Measurements from ENCODE around the gene SH3TC1.

DNA sequence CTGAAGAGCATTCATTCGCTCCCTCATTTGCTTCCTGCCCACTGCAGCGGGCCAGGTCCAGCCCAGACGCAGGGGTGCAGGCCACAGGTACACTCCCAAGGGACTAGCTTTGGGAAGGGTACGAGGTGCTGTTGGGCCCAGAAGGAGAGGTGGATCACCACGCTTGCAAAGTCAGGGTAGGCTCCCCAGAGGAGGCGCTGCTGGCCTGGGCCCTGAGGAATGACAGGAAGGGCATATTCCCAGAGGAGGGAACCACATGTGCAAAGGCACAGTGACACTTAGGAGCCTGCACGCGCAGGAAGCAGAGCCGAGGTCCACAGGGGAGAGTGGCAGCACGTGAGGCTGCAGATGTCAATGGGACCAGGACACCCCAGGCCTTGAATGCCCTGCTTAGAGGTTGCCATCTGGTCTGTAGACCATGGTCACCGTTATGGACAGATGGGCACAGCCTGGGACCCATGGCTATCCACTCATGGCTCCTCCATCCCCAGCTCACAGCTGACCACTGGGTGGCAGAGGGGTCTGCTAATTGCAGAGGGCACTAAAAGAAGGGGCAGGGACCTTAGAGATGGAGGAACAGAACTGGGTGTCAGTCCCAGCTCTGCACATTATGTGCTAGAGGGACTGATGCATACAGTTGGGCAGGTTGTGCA is 78.4 kb downstream of the SH3TC1 start:
- TF ChIP-seq, protein P1, sequence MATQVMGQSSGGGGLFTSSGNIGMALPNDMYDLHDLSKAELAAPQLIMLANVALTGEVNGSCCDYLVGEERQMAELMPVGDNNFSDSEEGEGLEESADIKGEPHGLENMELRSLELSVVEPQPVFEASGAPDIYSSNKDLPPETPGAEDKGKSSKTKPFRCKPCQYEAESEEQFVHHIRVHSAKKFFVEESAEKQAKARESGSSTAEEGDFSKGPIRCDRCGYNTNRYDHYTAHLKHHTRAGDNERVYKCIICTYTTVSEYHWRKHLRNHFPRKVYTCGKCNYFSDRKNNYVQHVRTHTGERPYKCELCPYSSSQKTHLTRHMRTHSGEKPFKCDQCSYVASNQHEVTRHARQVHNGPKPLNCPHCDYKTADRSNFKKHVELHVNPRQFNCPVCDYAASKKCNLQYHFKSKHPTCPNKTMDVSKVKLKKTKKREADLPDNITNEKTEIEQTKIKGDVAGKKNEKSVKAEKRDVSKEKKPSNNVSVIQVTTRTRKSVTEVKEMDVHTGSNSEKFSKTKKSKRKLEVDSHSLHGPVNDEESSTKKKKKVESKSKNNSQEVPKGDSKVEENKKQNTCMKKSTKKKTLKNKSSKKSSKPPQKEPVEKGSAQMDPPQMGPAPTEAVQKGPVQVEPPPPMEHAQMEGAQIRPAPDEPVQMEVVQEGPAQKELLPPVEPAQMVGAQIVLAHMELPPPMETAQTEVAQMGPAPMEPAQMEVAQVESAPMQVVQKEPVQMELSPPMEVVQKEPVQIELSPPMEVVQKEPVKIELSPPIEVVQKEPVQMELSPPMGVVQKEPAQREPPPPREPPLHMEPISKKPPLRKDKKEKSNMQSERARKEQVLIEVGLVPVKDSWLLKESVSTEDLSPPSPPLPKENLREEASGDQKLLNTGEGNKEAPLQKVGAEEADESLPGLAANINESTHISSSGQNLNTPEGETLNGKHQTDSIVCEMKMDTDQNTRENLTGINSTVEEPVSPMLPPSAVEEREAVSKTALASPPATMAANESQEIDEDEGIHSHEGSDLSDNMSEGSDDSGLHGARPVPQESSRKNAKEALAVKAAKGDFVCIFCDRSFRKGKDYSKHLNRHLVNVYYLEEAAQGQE (IDR thresholded peaks at IDR 0.05; ENCODE audit: insufficient replicate concordance, low read depth) = no peak
- TF ChIP-seq CTCF (IDR thresholded peaks at IDR 0.05; ENCODE audit: insufficient read depth, low read length) (no peak), GABPA (IDR thresholded peaks at IDR 0.05; ENCODE audit: low read depth) (no peak)
